ENCODE data around the gene ATP1A2. TPM values are rescaled to one million over a fixed set of nuclear protein-coding genes. Genes with fewer than 3 reads are reported as not detected.

ATP1A2 gene
- total and polyA plus RNA-seq, 8 donors, result 0.31 to 104 (median 10.9) TPM

GRCh38 chr1:160186729-160187128 lies 71.2 kb downstream of the ATP1A2 start:
- H3K4me3 ChIP-seq, result no peak overlapping the region
- H3K4me1 ChIP-seq, result peaks cover 0 to 10% (median 5%) of the 10 kb centered on the region in 4 donors
- TF ChIP-seq EP300 (IDR thresholded peaks at IDR 0.05) (no peak), POLR2A (IDR thresholded peaks at IDR 0.05) (no peak)
- no peak for DNase-seq
- WGBS, 5 donors, result 56 to 68% (median 64%) methylated on average over 2 of the region's 2 CpGs
- H3K36me3 ChIP-seq, result no peaks in the 10 kb centered on the region
- no peak overlapping the region for H3K27ac ChIP-seq
- H3K27me3 ChIP-seq, result no peaks in the 10 kb centered on the region
- intact Hi-C loops (cut with DNase I; ENCODE audit: low total_unique reads), result no loop called here
- H3K9me3 ChIP-seq, result no peaks in the 10 kb centered on the region

GRCh38 chr1:160187407-160187806 lies 71.8 kb downstream of the ATP1A2 start:
- Histone ChIP-seq H3K4me1 (peaks cover 0 to 10% (median 5%) of the 10 kb centered on the region in 4 donors), H3K36me3 (no peaks in the 10 kb centered on the region), H3K27me3 (no peaks in the 10 kb centered on the region), H3K9me3 (no peaks in the 10 kb centered on the region), H3K27ac (no peak overlapping the region), H3K4me3 (no peak overlapping the region)
- intact Hi-C loops (cut with DNase I; ENCODE audit: low total_unique reads), result no loop called here
- TF ChIP-seq, protein P1, sequence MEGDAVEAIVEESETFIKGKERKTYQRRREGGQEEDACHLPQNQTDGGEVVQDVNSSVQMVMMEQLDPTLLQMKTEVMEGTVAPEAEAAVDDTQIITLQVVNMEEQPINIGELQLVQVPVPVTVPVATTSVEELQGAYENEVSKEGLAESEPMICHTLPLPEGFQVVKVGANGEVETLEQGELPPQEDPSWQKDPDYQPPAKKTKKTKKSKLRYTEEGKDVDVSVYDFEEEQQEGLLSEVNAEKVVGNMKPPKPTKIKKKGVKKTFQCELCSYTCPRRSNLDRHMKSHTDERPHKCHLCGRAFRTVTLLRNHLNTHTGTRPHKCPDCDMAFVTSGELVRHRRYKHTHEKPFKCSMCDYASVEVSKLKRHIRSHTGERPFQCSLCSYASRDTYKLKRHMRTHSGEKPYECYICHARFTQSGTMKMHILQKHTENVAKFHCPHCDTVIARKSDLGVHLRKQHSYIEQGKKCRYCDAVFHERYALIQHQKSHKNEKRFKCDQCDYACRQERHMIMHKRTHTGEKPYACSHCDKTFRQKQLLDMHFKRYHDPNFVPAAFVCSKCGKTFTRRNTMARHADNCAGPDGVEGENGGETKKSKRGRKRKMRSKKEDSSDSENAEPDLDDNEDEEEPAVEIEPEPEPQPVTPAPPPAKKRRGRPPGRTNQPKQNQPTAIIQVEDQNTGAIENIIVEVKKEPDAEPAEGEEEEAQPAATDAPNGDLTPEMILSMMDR (IDR thresholded peaks at IDR 0.05), result no peak
- TF ChIP-seq POLR2A (IDR thresholded peaks at IDR 0.05) (no peak), POLR2AphosphoS5 (IDR thresholded peaks at IDR 0.05) (no peak), EP300 (IDR thresholded peaks at IDR 0.05) (no peak)
- WGBS, 5 donors, result 71 to 81% (median 76%) methylated on average over 7 of the region's 7 CpGs
- no peak for DNase-seq

DNA sequence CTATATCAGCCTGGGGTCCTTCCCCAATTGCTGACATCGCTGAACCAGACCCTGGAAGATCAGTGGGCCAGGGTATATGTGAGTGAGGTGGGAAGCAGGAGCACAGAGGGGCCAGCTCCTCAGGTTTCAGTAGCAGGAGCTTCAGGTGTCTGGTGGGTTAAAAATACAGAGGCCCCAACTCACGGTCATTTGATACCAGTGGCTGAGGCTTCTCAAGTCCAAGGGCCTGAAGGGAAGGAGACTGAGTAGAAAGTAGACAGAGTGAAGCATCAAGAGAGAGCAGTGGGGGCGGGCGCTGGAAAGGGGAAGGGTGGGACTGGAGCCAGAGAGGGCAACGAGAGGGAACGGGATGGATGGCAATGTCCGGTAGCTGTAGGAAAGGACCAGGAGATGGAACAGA lies 72.8 kb downstream of the ATP1A2 start:
- H3K27ac ChIP-seq, result no peak overlapping the region
- no peak for DNase-seq
- TF ChIP-seq POLR2A (IDR thresholded peaks at IDR 0.05) (no peak), EP300 (IDR thresholded peaks at IDR 0.05) (no peak), POLR2AphosphoS5 (IDR thresholded peaks at IDR 0.05) (no peak)
- TF ChIP-seq, protein P1 (IDR thresholded peaks at IDR 0.05), result no peak
- no peaks in the 10 kb centered on the region for H3K36me3 ChIP-seq
- peaks cover 2 to 20% (median 11%) of the 10 kb centered on the region in 4 donors for H3K4me1 ChIP-seq
- WGBS, 5 donors, result 83 to 88% (median 85%) methylated on average over 7 of the region's 7 CpGs
- intact Hi-C loops (cut with DNase I; ENCODE audit: low total_unique reads), result no loop called here
- no peak overlapping the region for H3K4me3 ChIP-seq
- no peaks in the 10 kb centered on the region for H3K27me3 ChIP-seq
- no peaks in the 10 kb centered on the region for H3K9me3 ChIP-seq

GRCh38 chr1:160189649-160190625 lies 74.4 kb downstream of the ATP1A2 start, which contains the start of gene CASQ1:
TSS of gene CASQ1 (plus strand) at chr1:160190575. CDS start at chr1:160190752, 177 bp downstream.
- DNase-seq, result peak; percentile 59 to 73
- no peaks in the 10 kb centered on the region for H3K36me3 ChIP-seq
- 53 to 68% (median 63%) methylated on average over 15 of the region's 15 CpGs for WGBS, 5 donors
- no peak within 1 kb of the TSS for H3K27ac ChIP-seq
- no peaks in the 10 kb centered on the region for H3K9me3 ChIP-seq
- TF ChIP-seq EP300 (IDR thresholded peaks at IDR 0.05), result no peak
- TF ChIP-seq POLR2A (IDR thresholded peaks at IDR 0.05), result no peak
- TF ChIP-seq POLR2AphosphoS5 (IDR thresholded peaks at IDR 0.05), result no peak
- TF ChIP-seq, protein P1 (IDR thresholded peaks at IDR 0.05), result no peak
- no peak within 1 kb of the TSS for H3K4me3 ChIP-seq
- peaks cover 4 to 23% (median 12%) of the 10 kb centered on the region in 4 donors for H3K4me1 ChIP-seq
- intact Hi-C loops (cut with DNase I; ENCODE audit: low total_unique reads), result loop anchor here (5.0 to 10.0 kb wide), 3 partner anchors 62 to 95 kb away; partner anchors contain the start of gene PEX19
- H3K27me3 ChIP-seq, result no peaks in the 10 kb centered on the region
